H1 (cell line): ENCODE results near the gene GRK6. TPM values are rescaled to one million over a fixed set of nuclear protein-coding genes. Genes with fewer than 3 reads are reported as not detected.

Source experiments
- CTCF ChIA-PET: fragments of 300-600 bp; sonication (Branson Sonifier 250); formaldehyde crosslinking; loops from one replicate; lab custom pipeline; 2021; ENCODE audit not compliant: partially characterized antibody; lab: Charles Lee
- POLR2A ChIA-PET: fragments of 300-600 bp; sonication (Branson Sonifier 250); formaldehyde crosslinking; loops from one replicate; lab custom pipeline; 2021; ENCODE audit warnings: inconsistent platforms; ENCODE audit not compliant: partially characterized antibody; lab: Charles Lee
- DNase-seq, 2 experiments: peaks; one replicate each; pipeline versions ENCODE4 v3.0.0 to v3.0.0-alpha.2; 2010 to 2022; ENCODE audit warnings: low spot score in 2 of 2, low read depth in 1 of 2, mixed read lengths in 1 of 2
- FAIRE-seq: peaks from 2 replicates; lab custom pipeline; 2011; peaks lifted over from hg19 to GRCh38; lab: Jason Lieb, UNC
- H2AFZ ChIP-seq: 2 replicates; pipeline ENCODE4 v1.8.1; 2012; ENCODE audit warnings: low read length, inconsistent platforms
- H2AK5ac ChIP-seq: 2 replicates; pipeline ENCODE4 v1.6.1; 2013; ENCODE audit warnings: low read depth, low read length
- H2BK120ac ChIP-seq: replicated peaks from 2 replicates; pipeline ENCODE3; 2013; ENCODE audit warnings: low read depth, low read length, inconsistent platforms
- H2BK12ac ChIP-seq: 2 replicates; pipeline ENCODE4 v1.6.1; 2013; ENCODE audit warnings: low read depth, low read length
- H2BK15ac ChIP-seq: 2 replicates; pipeline ENCODE4 v1.6.1; 2013; ENCODE audit warnings: low read length
- H2BK20ac ChIP-seq: 2 replicates; pipeline ENCODE4 v1.6.1; 2013; ENCODE audit warnings: low read length
- H2BK5ac ChIP-seq: 2 replicates; pipeline ENCODE4 v1.6.1; 2013; ENCODE audit warnings: low read depth, low read length
- H3K14ac ChIP-seq: 2 replicates; pipeline ENCODE4 v1.6.1; 2013; ENCODE audit warnings: inconsistent platforms; ENCODE audit not compliant: insufficient read length
- H3K18ac ChIP-seq: 2 replicates; pipeline ENCODE4 v1.6.1; 2013; ENCODE audit warnings: low read length; ENCODE audit errors: extremely low read depth
- H3K23ac ChIP-seq: 2 replicates; pipeline ENCODE4 v1.6.1; 2013; ENCODE audit warnings: inconsistent platforms; ENCODE audit not compliant: insufficient read length
- H3K23me2 ChIP-seq: 2 replicates; pipeline ENCODE4 v1.6.1; 2013; ENCODE audit warnings: low read depth, low read length
- H3K27ac ChIP-seq: 2 replicates; pipeline ENCODE4 v1.6.1; 2011; ENCODE audit warnings: low read depth, low read length, inconsistent platforms
- H3K27me3 ChIP-seq, 4 experiments: replicated peaks in 1 of 4; 1 replicate in 1 of 4; 2 replicates in 3 of 4; pipeline versions ENCODE4 v1.6.1 to v1.8.1; 2011 to 2013; ENCODE audit warnings: low read length in 3 of 4, mild to moderate bottlenecking in 3 of 4, inconsistent platforms in 2 of 4, mixed read lengths in 2 of 4, moderate library complexity in 1 of 4; ENCODE audit not compliant: control insufficient read depth in 3 of 4, insufficient read depth in 3 of 4; ENCODE audit errors: extremely low read depth in 1 of 4
- H3K36me3 ChIP-seq, 4 experiments: 2 replicates each; pipeline versions ENCODE4 v1.6.1 to v1.8.1; 2011 to 2013; ENCODE audit warnings: mild to moderate bottlenecking in 4 of 4, low read length in 3 of 4, moderate library complexity in 2 of 4, control low read depth in 1 of 4, inconsistent platforms in 1 of 4; ENCODE audit not compliant: insufficient read depth in 4 of 4, control insufficient read depth in 2 of 4
- H3K4ac ChIP-seq: replicated peaks from 2 replicates; pipeline ENCODE3; 2013; ENCODE audit warnings: low read length, low read depth, mixed read lengths, inconsistent platforms; ENCODE audit not compliant: insufficient read length
- H3K4me1 ChIP-seq, 4 experiments: replicated peaks in 1 of 4; 1 replicate in 1 of 4; 2 replicates in 3 of 4; pipeline versions ENCODE4 v1.6.1 to v1.8.1; 2011 to 2013; ENCODE audit warnings: low read length in 3 of 4, inconsistent platforms in 2 of 4, mixed read lengths in 1 of 4; ENCODE audit not compliant: insufficient read depth in 4 of 4, control insufficient read depth in 3 of 4
- H3K4me2 ChIP-seq, 2 experiments: 2 replicates each; pipeline versions ENCODE4 v1.6.1 to v1.8.1; 2011 to 2013; ENCODE audit warnings: low read depth in 2 of 2, low read length in 2 of 2, control low read depth in 1 of 2, inconsistent platforms in 1 of 2, mild to moderate bottlenecking in 1 of 2; ENCODE audit not compliant: insufficient read depth in 1 of 2
- H3K4me3 ChIP-seq, 4 experiments: fragments of 200-600, 300-600 bp in 1 of 4; sonication (generic), shearing (Covaris generic), sonication (Bioruptor Twin) in 1 of 4; 2 replicates each; pipeline versions ENCODE4 v1.5.1 to v1.8.1; 2011 to 2016; ENCODE audit warnings: low read length in 4 of 4, low read depth in 3 of 4, control low read depth in 2 of 4, inconsistent platforms in 2 of 4, mild to moderate bottlenecking in 2 of 4, mixed read lengths in 1 of 4, moderate library complexity in 1 of 4; ENCODE audit not compliant: insufficient read depth in 2 of 4; ENCODE audit errors: extremely low read depth in 1 of 4
- H3K56ac ChIP-seq: replicated peaks from 2 replicates; pipeline ENCODE3; 2013; ENCODE audit warnings: low read depth, mild to moderate bottlenecking, mixed read lengths, low read length, inconsistent platforms; ENCODE audit not compliant: insufficient read length
- H3K79me1 ChIP-seq: 2 replicates; pipeline ENCODE4 v1.6.1; 2013; ENCODE audit warnings: low read depth, low read length, control low read depth
- H3K79me2 ChIP-seq, 2 experiments: 2 replicates each; pipeline versions ENCODE4 v1.6.1 to v1.8.1; 2012 to 2013; ENCODE audit warnings: low read length in 2 of 2, mild to moderate bottlenecking in 2 of 2, inconsistent platforms in 1 of 2; ENCODE audit not compliant: insufficient read depth in 2 of 2, control insufficient read depth in 1 of 2
- H3K9ac ChIP-seq, 4 experiments: replicated peaks in 1 of 4; 1 replicate in 1 of 4; 2 replicates in 3 of 4; pipeline versions ENCODE4 v1.6.1 to v1.8.1; 2011 to 2013; ENCODE audit warnings: low read depth in 3 of 4, low read length in 3 of 4, control low read depth in 2 of 4, mild to moderate bottlenecking in 2 of 4, moderate library complexity in 2 of 4, inconsistent platforms in 1 of 4; ENCODE audit errors: extremely low read depth in 1 of 4
- H3K9me3 ChIP-seq, 2 experiments: 2 replicates each; pipeline versions ENCODE4 v1.6.1 to v1.8.1; 2012 to 2013; ENCODE audit warnings: mild to moderate bottlenecking in 2 of 2, moderate library complexity in 2 of 2, control low read depth in 1 of 2, inconsistent platforms in 1 of 2, low read depth in 1 of 2, low read length in 1 of 2, mixed read lengths in 1 of 2; ENCODE audit not compliant: insufficient read depth in 2 of 2
- H4K20me1 ChIP-seq, 2 experiments: replicated peaks in 1 of 2; 2 replicates each; pipeline versions ENCODE3 to v1.8.1; 2011 to 2013; ENCODE audit warnings: inconsistent platforms in 2 of 2, low read length in 2 of 2, mild to moderate bottlenecking in 1 of 2; ENCODE audit not compliant: insufficient read depth in 2 of 2, control insufficient read depth in 1 of 2
- H4K5ac ChIP-seq: 2 replicates; pipeline ENCODE4 v1.6.1; 2013; ENCODE audit warnings: low read length, low read depth, mixed read lengths, inconsistent platforms; ENCODE audit not compliant: insufficient read length
- H4K8ac ChIP-seq: 2 replicates; pipeline ENCODE4 v1.8.0; 2013; ENCODE audit warnings: mild to moderate bottlenecking, moderate library complexity, low read length, inconsistent platforms; ENCODE audit not compliant: insufficient read depth; ENCODE audit errors: extremely low read depth
- H4K91ac ChIP-seq: replicated peaks from 2 replicates; pipeline ENCODE3; 2013; ENCODE audit warnings: low read length, mixed read lengths, inconsistent platforms; ENCODE audit not compliant: insufficient read length
- CTBP2 ChIP-seq: IDR thresholded peaks from 2 replicates; pipeline ENCODE4 v1.7.0; 2011; ENCODE audit warnings: borderline replicate concordance, mild to moderate bottlenecking, moderate library complexity, mixed read lengths, low read length; ENCODE audit not compliant: insufficient read depth, insufficient read length
- CTCF ChIP-seq, 3 experiments: IDR thresholded peaks; 1 replicate in 2 of 3; 2 replicates in 1 of 3; pipeline versions ENCODE4 v1.5.1 to v1.6.1; 2011; ENCODE audit warnings: low read length in 3 of 3, mild to moderate bottlenecking in 3 of 3, inconsistent platforms in 2 of 3, low read depth in 1 of 3, moderate library complexity in 1 of 3; ENCODE audit not compliant: insufficient read depth in 1 of 3; ENCODE audit errors: control extremely low read depth in 1 of 3
- EZH2 ChIP-seq: fragments of 200-600 bp; sonication (generic); IDR thresholded peaks from 2 replicates; pipeline ENCODE4 v1.7.1; 2012; ENCODE audit warnings: low read depth, mild to moderate bottlenecking, moderate library complexity, low read length, inconsistent platforms; ENCODE audit not compliant: severe bottlenecking
- KDM1A ChIP-seq: fragments of 200-600, 300-600 bp; sonication (generic); IDR thresholded peaks from 2 replicates; pipeline ENCODE4 v1.7.1; 2016; ENCODE audit warnings: mild to moderate bottlenecking, low read length, borderline replicate concordance
- USF2 ChIP-seq: IDR thresholded peaks from 2 replicates; pipeline ENCODE4 v1.6.1; 2011; ENCODE audit warnings: low read length, improper control_type of control experiment
- WGBS, 2 experiments: shearing (Covaris generic) in 1 of 2; methylation state at CpG; one replicate each; pipeline versions ENCODE4 v1.1.6 to v1.1.7; 2013 to 2015; ENCODE audit warnings: low lambda C conversion rate in 2 of 2, mixed read lengths in 2 of 2, inconsistent platforms in 1 of 2, low coverage in 1 of 2, missing lambda C conversion rate in 1 of 2; ENCODE audit not compliant: insufficient replicate concordance in 2 of 2, insufficient coverage in 1 of 2, insufficient read length in 1 of 2; ENCODE audit errors: extremely low coverage in 1 of 2, missing lambda C conversion rate in 1 of 2; 5-methylcytosine and 5-hydroxymethylcytosine counted together
- polyA plus RNA-seq, 7 experiments: library from polyadenylated mRNA; depleted of rRNA in 3 of 7; stranded (reverse) in 5 of 7; unstranded in 2 of 7; fragments of >200 nt in 5 of 7; fragments of 200-250 nt in 2 of 7; gene quantifications; 1 replicate in 5 of 7; 2 replicates in 1 of 7; 4 replicates in 1 of 7; pipeline versions ENCODE4 v1.2.1 to v1.2.3, GENCODE V29; 2011 to 2013; ENCODE audit warnings: missing spikeins in 2 of 7, mixed read lengths in 2 of 7
- total RNA-seq: library from RNA; stranded (reverse); fragmentation: NEBNext Ultra II Directional; extraction: Animal tissue kit (Norgen Biotek cat#: 25700); gene quantifications from 2 replicates; pipeline ENCODE4 v1.2.1, GENCODE V29; 2021

GRK6 gene
- total and polyA plus RNA-seq, 2 of the 8 experiments (the other 6 are each of a cell fraction or from before 2014, with no cell fraction given) = 31.8 to 57.8 TPM

- Histone ChIP-seq H2BK20ac (no peak overlapping the region), H3K9me3 (no peaks in the 10 kb centered on the region), H2BK120ac (no peak overlapping the region), H3K36me3 (peaks cover 12 to 32% (median 28%) of the 10 kb centered on the region in 4 experiments), H2BK15ac (peak overlapping the region; percentile 31; the same call in 1 of the 2 replicates), H2BK12ac (peak overlapping the region; percentile 68; the same call in 1 of the 2 replicates), H3K4me2 (peak overlapping the region; percentile 64 to 93), H3K18ac (peak overlapping the region; percentile 89; the same call in 1 of the 2 replicates), H3K27ac (peak overlapping the region; percentile 86; the same call in 1 of the 2 replicates), H3K4me3 (peak overlapping the region; percentile 47 to 86 (median 81)), H3K23ac (no peak overlapping the region), H3K9ac (peak overlapping the region; percentile 39 to 96 (median 90); a peak in 6 of 7 replicates), H2AK5ac (no peak overlapping the region), H2BK5ac (peak overlapping the region; percentile 89; the same call in 1 of the 2 replicates), H4K20me1 (peaks cover 25 to 28% of the 10 kb centered on the region in 2 experiments), H3K79me2 (no peaks in the 10 kb centered on the region), H3K56ac (no peak overlapping the region), H3K27me3 (peaks cover 0 to 9% (median 7%) of the 10 kb centered on the region in 4 experiments; a peak in 2 of 7 replicates), H3K79me1 (no peaks in the 10 kb centered on the region; the same call in 1 of the 2 replicates), H3K4ac (no peak overlapping the region), H4K5ac (peak overlapping the region; percentile 87), H4K91ac (peak overlapping the region; percentile 82), H2AFZ (no peak overlapping the region), H3K23me2 (peaks cover 15% of the 10 kb centered on the region; the same call in 1 of the 2 replicates), H3K14ac (no peak overlapping the region), H3K4me1 (peaks cover 0 to 20% (median 10%) of the 10 kb centered on the region in 4 experiments; a peak in 6 of 7 replicates), H4K8ac (peak overlapping the region; percentile 90)
- 3% methylated on average over 54 of the region's 80 CpGs; no CpG with 5 or more reads in 1 of the 2 experiments for WGBS, 2 experiments
- FAIRE-seq (no peak), DNase-seq (peak in 1 of 2 experiments; percentile 98)
- ChIA-PET CTCF (interaction anchor here (0.6 to 23.6 kb wide), 22 partner anchors 9 to 146 kb away, joined by 3 to 430 read pairs (median 8); partner anchors contain the start of genes DDX41, F12, MXD3 and PFN3), POLR2A (interaction anchor here (0.5 to 67.5 kb wide), 33 partner anchors 14 to 679 kb away, joined by 3 to 3349 read pairs (median 7); partner anchors contain the start of genes DBN1, DOK3, F12 and GRK6)
- TF ChIP-seq CTBP2 (no peak), CTCF (IDR thresholded peaks at IDR 0.05; ENCODE audit: control extremely low read depth in 1 of 3, insufficient read depth in 1 of 3, low read depth in 1 of 3, low read length in 3 of 3) (peak in 2 of 3 experiments; percentile 76 to 89; a peak in 3 of 4 replicates), KDM1A (no peak), EZH2 (no peak), USF2 (no peak)
Measured at GRCh38 chr5:177455036-177455660, 28.7 kb downstream of the GRK6 start.
